Measurements from ENCODE around the gene NFU1. TPM values are rescaled to one million over a fixed set of nuclear protein-coding genes. Genes with fewer than 3 reads are reported as not detected.
"Not testable (repeated sequence)": the region's sequence is repeated elsewhere in the genome, so short reads cannot be mapped to it uniquely, and the experiment has no call there.

NFU1 gene
- polyA plus RNA-seq, 1 donor (not counting 4 experiments of a cell fraction or from before 2014, with no cell fraction given) = 53.7 TPM

- TF ChIP-seq, protein P1, sequence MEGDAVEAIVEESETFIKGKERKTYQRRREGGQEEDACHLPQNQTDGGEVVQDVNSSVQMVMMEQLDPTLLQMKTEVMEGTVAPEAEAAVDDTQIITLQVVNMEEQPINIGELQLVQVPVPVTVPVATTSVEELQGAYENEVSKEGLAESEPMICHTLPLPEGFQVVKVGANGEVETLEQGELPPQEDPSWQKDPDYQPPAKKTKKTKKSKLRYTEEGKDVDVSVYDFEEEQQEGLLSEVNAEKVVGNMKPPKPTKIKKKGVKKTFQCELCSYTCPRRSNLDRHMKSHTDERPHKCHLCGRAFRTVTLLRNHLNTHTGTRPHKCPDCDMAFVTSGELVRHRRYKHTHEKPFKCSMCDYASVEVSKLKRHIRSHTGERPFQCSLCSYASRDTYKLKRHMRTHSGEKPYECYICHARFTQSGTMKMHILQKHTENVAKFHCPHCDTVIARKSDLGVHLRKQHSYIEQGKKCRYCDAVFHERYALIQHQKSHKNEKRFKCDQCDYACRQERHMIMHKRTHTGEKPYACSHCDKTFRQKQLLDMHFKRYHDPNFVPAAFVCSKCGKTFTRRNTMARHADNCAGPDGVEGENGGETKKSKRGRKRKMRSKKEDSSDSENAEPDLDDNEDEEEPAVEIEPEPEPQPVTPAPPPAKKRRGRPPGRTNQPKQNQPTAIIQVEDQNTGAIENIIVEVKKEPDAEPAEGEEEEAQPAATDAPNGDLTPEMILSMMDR (optimal IDR thresholded peaks at IDR 0.05 in 1 of 3, IDR thresholded peaks at IDR 0.05 in 1 of 3, conservative IDR thresholded peaks at IDR 0.05 in 1 of 3; ENCODE audit: extremely low read depth in 1 of 3, insufficient read depth in 2 of 3, low read length in 3 of 3) = no peak
- TF ChIP-seq EZH2 (IDR thresholded peaks at IDR 0.05; ENCODE audit: low read length) = no peak
- DNase-seq (ENCODE audit: low read depth, low spot score) (no peak), FAIRE-seq (no peak)
- no peak overlapping the region for H3K9ac ChIP-seq (ENCODE audit: control insufficient read depth, extremely low read depth, insufficient read depth, low read length)
- no peaks in the 10 kb centered on the region for H3K9me1 ChIP-seq (ENCODE audit: control insufficient read depth, extremely low read depth, insufficient read depth, low read length)
- no peak overlapping the region for H3K4me2 ChIP-seq (ENCODE audit: control insufficient read depth, extremely low read depth, insufficient read depth, low read depth, low read length)
- no peaks in the 10 kb centered on the region for H3K9me3 ChIP-seq (ENCODE audit: control insufficient read depth, low read depth, low read length)
- H3K4me3 ChIP-seq (ENCODE audit: control insufficient read depth in 2 of 3, extremely low read depth in 1 of 3, insufficient read depth in 2 of 3, low read depth in 1 of 3, low read length in 3 of 3) = no peak overlapping the region
- no peaks in the 10 kb centered on the region for H3K79me2 ChIP-seq (ENCODE audit: control insufficient read depth, insufficient read depth, low read length)
- dilution Hi-C loops (cut with MboI; ENCODE audit: extremely low pct_ligation_motif_present, low sequenced_read_pairs) = no loop called here
- peaks cover 29 to 58% of the 10 kb centered on the region in 2 experiments for H3K36me3 ChIP-seq (ENCODE audit: control insufficient read depth in 2 of 2, extremely low read depth in 1 of 2, insufficient read depth in 2 of 2, low read length in 2 of 2)
- no peak overlapping the region for H3K27ac ChIP-seq (ENCODE audit: control insufficient read depth, insufficient read depth, low read length)
- H4K20me1 ChIP-seq (ENCODE audit: control insufficient read depth, extremely low read depth, insufficient read depth, low read length) = peaks cover 2% of the 10 kb centered on the region
- H3K27me3 ChIP-seq (ENCODE audit: control insufficient read depth, extremely low read depth, insufficient read depth, low read length) = no peaks in the 10 kb centered on the region
- no peak overlapping the region for H2AFZ ChIP-seq (ENCODE audit: control insufficient read depth, low read length)
- H3K4me1 ChIP-seq (ENCODE audit: control insufficient read depth, extremely low read depth, insufficient read depth, low read length) = no peaks in the 10 kb centered on the region
These were observed 78.3 kb downstream of the NFU1 start for GRCh38 chr2:69358914-69359313.

DNA sequence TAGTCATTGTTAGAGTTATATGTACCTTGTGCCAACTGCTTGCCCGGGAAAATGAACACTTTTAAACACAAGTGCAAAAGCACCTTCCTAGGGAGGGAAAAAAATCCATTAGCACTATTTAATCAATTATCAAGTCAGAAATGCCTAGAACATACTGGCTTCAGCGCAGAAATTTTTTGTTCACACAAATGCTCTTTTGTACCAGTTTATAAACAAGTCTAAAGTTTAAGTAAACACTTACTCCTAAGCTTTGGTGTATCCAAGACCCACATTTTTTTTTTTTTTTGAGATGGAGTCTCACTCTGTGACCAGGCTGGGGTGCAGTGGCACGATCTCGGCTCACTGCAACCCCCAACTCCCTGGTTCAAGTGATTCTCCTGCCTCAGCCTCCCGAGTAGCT is 80.8 kb downstream of the NFU1 start:
- DNase-seq (ENCODE audit: low read depth, low spot score) (no peak), FAIRE-seq (no peak)
- H4K20me1 ChIP-seq (ENCODE audit: control insufficient read depth, extremely low read depth, insufficient read depth, low read length) = peaks cover 2% of the 10 kb centered on the region
- H3K79me2 ChIP-seq (ENCODE audit: control insufficient read depth, insufficient read depth, low read length) = no peaks in the 10 kb centered on the region
- H3K4me3 ChIP-seq (ENCODE audit: control insufficient read depth in 2 of 3, extremely low read depth in 1 of 3, insufficient read depth in 2 of 3, low read depth in 1 of 3, low read length in 3 of 3) = no peak overlapping the region
- TF ChIP-seq, protein P1 (optimal IDR thresholded peaks at IDR 0.05 in 1 of 3, IDR thresholded peaks at IDR 0.05 in 1 of 3, conservative IDR thresholded peaks at IDR 0.05 in 1 of 3; ENCODE audit: extremely low read depth in 1 of 3, insufficient read depth in 2 of 3, low read length in 3 of 3) = no peak
- no peak for TF ChIP-seq EZH2 (IDR thresholded peaks at IDR 0.05; ENCODE audit: low read length)
- no peak overlapping the region for H2AFZ ChIP-seq (ENCODE audit: control insufficient read depth, low read length)
- dilution Hi-C loops (cut with MboI; ENCODE audit: extremely low pct_ligation_motif_present, low sequenced_read_pairs) = no loop called here
- no peak overlapping the region for H3K27ac ChIP-seq (ENCODE audit: control insufficient read depth, insufficient read depth, low read length)
- peaks cover 17 to 41% of the 10 kb centered on the region in 2 experiments for H3K36me3 ChIP-seq (ENCODE audit: control insufficient read depth in 2 of 2, extremely low read depth in 1 of 2, insufficient read depth in 2 of 2, low read length in 2 of 2)
- H3K4me1 ChIP-seq (ENCODE audit: control insufficient read depth, extremely low read depth, insufficient read depth, low read length) = no peaks in the 10 kb centered on the region
- H3K9me3 ChIP-seq (ENCODE audit: control insufficient read depth, low read depth, low read length) = no peaks in the 10 kb centered on the region
- no peak overlapping the region for H3K9ac ChIP-seq (ENCODE audit: control insufficient read depth, extremely low read depth, insufficient read depth, low read length)
- H3K27me3 ChIP-seq (ENCODE audit: control insufficient read depth, extremely low read depth, insufficient read depth, low read length) = no peaks in the 10 kb centered on the region
- no peak overlapping the region for H3K4me2 ChIP-seq (ENCODE audit: control insufficient read depth, extremely low read depth, insufficient read depth, low read depth, low read length)
- no peaks in the 10 kb centered on the region for H3K9me1 ChIP-seq (ENCODE audit: control insufficient read depth, extremely low read depth, insufficient read depth, low read length)

DNA sequence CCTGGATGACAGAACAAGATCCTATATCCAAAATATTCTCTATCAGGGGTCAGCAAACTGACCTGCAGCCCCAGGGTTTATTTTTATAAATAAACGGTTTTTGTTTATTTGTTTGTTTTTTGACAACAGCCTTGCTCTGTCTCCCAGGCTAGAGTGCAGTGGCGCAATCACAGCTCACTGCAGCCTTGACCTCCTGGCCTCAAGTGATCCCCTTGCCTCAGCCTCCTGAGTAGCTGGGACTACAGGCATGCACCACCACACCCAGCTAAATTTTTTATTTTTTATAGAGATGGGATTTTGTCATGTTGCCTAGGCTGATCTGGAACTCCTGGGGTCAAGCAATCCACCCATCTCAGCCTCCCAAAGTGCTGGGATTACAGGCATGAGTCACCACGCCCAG is 82.3 kb downstream of the NFU1 start:
- H3K4me1 ChIP-seq (ENCODE audit: control insufficient read depth, extremely low read depth, insufficient read depth, low read length); dilution Hi-C loops (cut with MboI; ENCODE audit: extremely low pct_ligation_motif_present, low sequenced_read_pairs); FAIRE-seq; H3K27ac ChIP-seq (ENCODE audit: control insufficient read depth, insufficient read depth, low read length); DNase-seq (ENCODE audit: low read depth, low spot score); H3K4me3 ChIP-seq (ENCODE audit: control insufficient read depth in 2 of 3, extremely low read depth in 1 of 3, insufficient read depth in 2 of 3, low read depth in 1 of 3, low read length in 3 of 3); H3K4me2 ChIP-seq (ENCODE audit: control insufficient read depth, extremely low read depth, insufficient read depth, low read depth, low read length); H3K79me2 ChIP-seq (ENCODE audit: control insufficient read depth, insufficient read depth, low read length); H4K20me1 ChIP-seq (ENCODE audit: control insufficient read depth, extremely low read depth, insufficient read depth, low read length); H2AFZ ChIP-seq (ENCODE audit: control insufficient read depth, low read length); H3K9me3 ChIP-seq (ENCODE audit: control insufficient read depth, low read depth, low read length); H3K27me3 ChIP-seq (ENCODE audit: control insufficient read depth, extremely low read depth, insufficient read depth, low read length); H3K9me1 ChIP-seq (ENCODE audit: control insufficient read depth, extremely low read depth, insufficient read depth, low read length); H3K9ac ChIP-seq (ENCODE audit: control insufficient read depth, extremely low read depth, insufficient read depth, low read length): not testable (repeated sequence)
- H3K36me3 ChIP-seq (ENCODE audit: control insufficient read depth in 2 of 2, extremely low read depth in 1 of 2, insufficient read depth in 2 of 2, low read length in 2 of 2) = peaks cover 15 to 39% of the 10 kb centered on the region in 2 experiments
